GM12891 (cell line): ENCODE data around the gene ITGB6.
"Not testable (repeated sequence)": the region's sequence is repeated elsewhere in the genome, so short reads cannot be mapped to it uniquely, and the experiment has no call there.

Experiments used
- DNase-seq: peaks from one replicate; pipeline ENCODE4 v3.0.0; 2011; ENCODE audit warnings: low spot score; ENCODE audit not compliant: insufficient read length
- FAIRE-seq: peaks from 2 replicates; lab custom pipeline; 2011; peaks lifted over from hg19 to GRCh38; lab: Jason Lieb, UNC
- PAX5 ChIP-seq: IDR thresholded peaks from 2 replicates; pipeline ENCODE4 v1.6.1; 2011; ENCODE audit warnings: low read length, moderate library complexity, mild to moderate bottlenecking; ENCODE audit not compliant: insufficient read depth, severe bottlenecking
- POLR2A ChIP-seq: IDR thresholded peaks from 2 replicates; pipeline ENCODE4 v1.6.1; 2011; ENCODE audit warnings: low read depth, low read length, control low read depth
- POLR2AphosphoS5 ChIP-seq: IDR thresholded peaks from 2 replicates; pipeline ENCODE4 v1.6.1; 2011; ENCODE audit warnings: low read depth, low read length, control low read depth
- POU2F2 ChIP-seq: IDR thresholded peaks from 2 replicates; pipeline ENCODE4 v1.6.1; 2011; ENCODE audit warnings: low read depth, mild to moderate bottlenecking, control low read depth, low read length, moderate library complexity
- SPI1 ChIP-seq: IDR thresholded peaks from 2 replicates; pipeline ENCODE4 v1.6.1; 2011; ENCODE audit warnings: low read depth, low read length, control low read depth
- TAF1 ChIP-seq: IDR thresholded peaks from 2 replicates; pipeline ENCODE4 v1.6.1; 2011; ENCODE audit warnings: low read depth, low read length, control low read depth

ITGB6 gene

DNA sequence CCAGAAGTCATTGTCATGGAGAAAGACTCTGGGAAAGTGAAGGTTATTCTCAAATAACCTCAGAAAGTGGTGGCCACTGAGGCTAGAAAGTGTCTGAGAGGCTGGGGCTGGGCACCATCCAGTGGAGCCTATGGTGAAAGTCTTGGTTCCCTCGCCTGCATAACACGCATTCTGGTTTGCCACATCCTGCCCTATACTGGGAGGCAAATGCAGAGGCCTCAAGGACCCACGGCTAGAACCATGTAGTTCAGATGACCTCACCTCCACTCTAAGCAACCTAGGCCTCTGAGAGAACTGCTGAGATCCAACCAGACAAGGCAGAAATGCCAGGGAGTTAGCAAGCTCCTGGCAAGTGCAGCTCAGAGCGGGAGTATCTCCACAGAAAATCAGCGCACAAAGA is 5.1 kb downstream of the ITGB6 start:
- FAIRE-seq (no peak), DNase-seq (no peak)
- no peak for TF ChIP-seq PAX5
- TF ChIP-seq POU2F2, result no peak
- TF ChIP-seq TAF1, result no peak
- TF ChIP-seq POLR2AphosphoS5, result no peak
- TF ChIP-seq POLR2A, result no peak
- TF ChIP-seq SPI1, result no peak

DNA sequence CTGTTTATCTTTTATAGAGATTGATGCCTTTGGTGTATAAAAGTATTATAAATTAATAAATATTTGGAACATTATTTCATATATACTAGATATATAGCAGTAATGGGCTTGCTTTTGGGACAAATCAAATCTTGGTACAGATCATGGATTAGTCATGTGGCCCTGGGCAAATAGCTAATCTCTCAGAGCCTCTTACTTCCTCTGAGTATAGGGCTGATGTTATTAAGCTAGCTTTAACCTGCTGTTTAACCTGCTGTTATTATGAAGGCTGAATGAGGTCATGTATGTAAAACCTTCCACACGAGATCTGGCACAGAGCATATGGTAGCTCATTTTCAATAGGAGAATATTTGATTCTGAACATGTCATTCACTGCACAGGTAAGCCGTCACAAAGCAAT is 5.7 kb downstream of the ITGB6 start:
- no peak for FAIRE-seq
- TF ChIP-seq POLR2A (no peak), SPI1 (no peak), PAX5 (no peak), POLR2AphosphoS5 (no peak), TAF1 (no peak), POU2F2 (no peak)
- no peak for DNase-seq

DNA sequence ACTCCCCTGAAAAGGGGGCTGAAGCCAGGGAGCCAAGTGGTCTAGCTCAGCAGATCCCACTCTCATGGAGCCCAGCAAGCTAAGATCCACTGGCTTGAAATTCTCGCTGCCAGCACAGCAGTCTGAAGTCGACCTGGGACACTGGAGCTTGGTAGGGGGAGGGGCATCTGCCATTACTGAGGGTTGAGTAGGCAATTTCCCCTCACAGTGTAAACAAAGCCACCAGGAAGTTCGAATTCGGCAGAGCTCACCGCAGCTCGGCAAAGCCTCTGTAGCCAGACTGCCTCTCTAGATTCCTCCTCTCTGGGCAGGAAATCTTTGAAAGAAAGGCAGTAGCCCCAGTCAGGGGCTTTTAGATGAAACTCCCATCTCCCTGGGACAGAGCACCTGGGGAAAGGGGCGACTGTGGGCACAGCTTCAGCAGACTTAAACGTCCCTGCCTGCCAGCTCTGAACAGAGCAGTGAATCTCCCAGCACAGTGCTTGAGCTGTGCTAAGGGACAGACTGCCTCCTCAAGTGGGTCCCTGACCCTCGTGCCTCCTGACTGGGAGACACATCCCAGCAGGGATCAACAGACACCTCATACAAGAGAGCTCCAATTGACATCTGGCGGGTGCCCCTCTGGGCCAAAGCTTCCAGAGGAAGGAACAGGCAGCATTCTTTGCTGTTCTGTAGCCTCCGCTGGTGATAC is 18.8 kb downstream of the ITGB6 start:
- FAIRE-seq, DNase-seq: not testable (repeated sequence)

DNA sequence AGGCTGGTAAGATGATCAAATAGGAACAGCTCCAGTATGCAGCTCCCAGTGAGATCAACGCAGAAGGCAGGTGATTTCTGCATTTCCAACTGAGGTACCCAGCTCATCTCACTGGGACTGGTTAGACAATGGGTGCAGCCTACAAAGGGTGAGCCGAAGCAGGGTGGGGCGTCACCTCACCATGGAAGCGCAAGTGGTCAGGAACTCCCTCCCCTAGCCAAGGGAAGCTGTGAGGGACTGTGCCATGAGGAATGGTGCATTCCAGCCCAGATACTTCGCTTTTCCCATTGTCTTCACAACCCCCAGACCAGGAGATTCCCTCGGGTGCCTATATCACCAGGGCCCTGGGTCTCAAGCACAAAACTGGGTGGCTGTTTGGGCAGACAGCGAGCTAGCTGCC is 19.4 kb downstream of the ITGB6 start:
- DNase-seq, FAIRE-seq: not testable (repeated sequence)

DNA sequence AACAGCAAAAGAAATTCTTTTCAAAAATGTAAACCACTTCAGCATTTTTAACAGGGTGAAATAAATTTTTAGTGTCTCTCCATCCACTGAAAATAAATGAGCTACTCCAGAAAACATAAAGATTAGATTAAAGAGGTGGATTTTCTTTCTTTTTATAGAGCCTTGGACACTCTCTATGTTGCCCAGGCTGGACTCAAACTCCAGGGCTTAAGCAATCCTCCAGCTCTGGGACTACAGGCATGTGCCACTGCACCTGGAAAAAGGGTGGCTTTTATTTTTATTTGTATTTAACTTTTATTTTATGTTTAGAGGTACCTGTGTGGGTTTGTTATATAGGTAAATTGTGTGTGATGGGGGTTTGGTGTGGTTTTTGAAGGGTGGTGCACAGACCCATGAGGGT is 19.9 kb downstream of the ITGB6 start:
- TF ChIP-seq POLR2A, result no peak
- no peak for TF ChIP-seq SPI1
- no peak for TF ChIP-seq PAX5
- TF ChIP-seq TAF1, result no peak
- no peak for TF ChIP-seq POLR2AphosphoS5
- no peak for TF ChIP-seq POU2F2
- DNase-seq, result no peak
- no peak for FAIRE-seq

DNA sequence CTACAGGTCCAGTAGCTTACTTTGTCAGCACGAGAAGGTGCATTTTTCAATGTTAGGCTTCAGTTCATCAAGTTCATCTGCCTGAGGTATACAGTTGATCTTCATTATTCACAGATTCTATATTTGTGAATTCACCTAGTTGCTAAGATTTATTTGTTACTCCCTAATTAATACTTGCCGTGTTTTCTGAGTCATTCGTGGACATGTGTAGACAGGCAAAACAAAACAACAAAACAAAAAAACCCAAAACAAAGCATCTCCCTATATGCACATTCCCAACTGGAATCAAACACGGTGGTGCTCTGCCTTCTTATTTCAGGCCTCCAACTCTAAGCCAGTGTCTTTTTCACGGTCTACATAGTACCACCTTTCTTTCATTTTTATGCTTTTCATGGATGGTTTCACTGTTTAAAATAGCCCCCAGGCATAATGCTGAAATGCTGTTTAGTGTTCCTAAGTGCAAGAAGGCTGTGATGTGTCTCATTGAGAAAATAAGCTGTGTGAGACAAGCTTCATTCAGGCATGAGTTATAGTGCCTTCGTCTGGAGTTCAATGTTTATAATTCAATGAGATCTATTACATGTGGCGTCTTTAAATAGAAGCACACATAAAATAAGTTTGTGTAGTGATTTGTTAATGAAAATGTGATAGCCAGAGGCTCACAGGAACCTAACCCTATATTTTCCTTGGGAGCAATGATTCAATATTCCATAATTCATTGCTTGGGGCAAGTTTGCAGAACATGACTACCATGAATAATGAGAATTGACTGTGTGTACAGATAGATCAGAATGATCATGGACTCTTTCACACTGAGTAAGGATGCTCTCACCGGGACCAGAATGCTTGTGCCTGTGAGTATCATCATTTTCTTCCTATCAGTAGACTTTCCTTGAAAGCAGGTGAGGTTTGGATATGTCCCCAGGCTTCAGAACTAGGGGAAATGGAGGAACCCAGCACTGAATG is 24.6 kb downstream of the ITGB6 start:
- DNase-seq (no peak), FAIRE-seq (no peak)
- no peak for TF ChIP-seq POLR2A
- no peak for TF ChIP-seq POLR2AphosphoS5
- TF ChIP-seq SPI1, result no peak
- no peak for TF ChIP-seq TAF1
- no peak for TF ChIP-seq POU2F2
- TF ChIP-seq PAX5, result no peak

DNA sequence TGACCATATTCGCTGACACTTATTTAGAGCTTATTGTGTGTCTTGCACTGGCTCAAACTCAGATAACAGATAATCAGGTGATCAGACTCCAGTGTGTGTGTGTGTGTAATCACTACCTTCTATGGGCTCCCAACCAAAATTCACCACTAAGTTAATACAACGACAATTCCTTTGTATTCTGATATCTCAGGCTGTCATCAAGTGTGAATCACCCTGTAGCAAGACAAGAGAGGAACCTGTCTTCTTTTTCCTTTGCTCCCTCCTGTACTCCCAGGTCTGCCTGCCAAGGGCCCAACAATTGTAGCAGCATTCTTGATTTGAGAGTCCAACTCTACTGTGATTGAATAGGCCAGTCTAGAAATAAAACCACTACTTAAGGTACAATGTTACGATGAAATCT is 25.8 kb downstream of the ITGB6 start:
- TF ChIP-seq SPI1 (no peak), PAX5 (no peak), TAF1 (no peak), POLR2A (no peak), POLR2AphosphoS5 (no peak), POU2F2 (no peak)
- no peak for DNase-seq

DNA sequence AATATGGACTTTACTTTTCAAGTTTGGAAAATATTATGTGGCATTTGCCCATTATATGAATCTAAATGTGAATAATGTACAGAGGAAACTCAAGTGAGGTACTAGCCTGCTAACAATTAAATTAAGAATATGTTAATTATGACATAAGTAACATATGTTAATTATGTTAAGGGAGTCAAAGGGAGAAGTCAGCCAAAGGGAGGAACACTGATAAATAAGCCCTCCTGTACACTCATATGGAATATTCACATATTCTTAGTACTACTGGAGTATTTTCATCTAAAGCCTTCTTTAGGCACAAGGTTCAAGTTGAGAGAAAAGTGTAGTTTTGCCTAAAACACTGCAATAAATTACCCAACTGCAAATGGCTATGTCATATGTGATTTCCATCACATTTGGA is 30.1 kb downstream of the ITGB6 start:
- FAIRE-seq, result no peak

More for the DNA sequence above, 25.8 kb downstream of the ITGB6 start:
- FAIRE-seq, result no peak

DNA sequence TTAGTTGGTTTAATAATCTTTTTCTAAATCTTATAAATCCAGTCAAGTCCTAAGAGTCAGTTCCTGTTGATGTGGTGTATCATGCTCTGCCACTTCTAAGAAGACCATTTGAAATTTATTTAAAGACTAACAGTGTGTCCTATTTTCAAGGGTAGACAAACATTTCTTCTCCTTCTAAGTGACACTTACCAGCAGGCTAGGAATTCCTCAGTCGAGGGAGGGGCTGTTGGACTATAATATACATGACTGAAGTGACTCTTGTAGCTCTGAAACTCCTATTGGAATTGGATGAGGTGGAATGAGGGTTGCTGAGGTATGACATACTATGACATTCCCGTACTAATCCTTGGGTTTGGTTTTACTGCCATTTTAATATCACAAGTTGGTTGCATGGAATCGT is 30.6 kb downstream of the ITGB6 start:
- TF ChIP-seq PAX5 (no peak), POLR2A (no peak), SPI1 (no peak), TAF1 (no peak), POU2F2 (no peak), POLR2AphosphoS5 (no peak)
- FAIRE-seq (no peak), DNase-seq (no peak)

More for the DNA sequence above, 30.1 kb downstream of the ITGB6 start:
- no peak for DNase-seq
- TF ChIP-seq POU2F2 (no peak), PAX5 (no peak), SPI1 (no peak), POLR2A (no peak), TAF1 (no peak), POLR2AphosphoS5 (no peak)

DNA sequence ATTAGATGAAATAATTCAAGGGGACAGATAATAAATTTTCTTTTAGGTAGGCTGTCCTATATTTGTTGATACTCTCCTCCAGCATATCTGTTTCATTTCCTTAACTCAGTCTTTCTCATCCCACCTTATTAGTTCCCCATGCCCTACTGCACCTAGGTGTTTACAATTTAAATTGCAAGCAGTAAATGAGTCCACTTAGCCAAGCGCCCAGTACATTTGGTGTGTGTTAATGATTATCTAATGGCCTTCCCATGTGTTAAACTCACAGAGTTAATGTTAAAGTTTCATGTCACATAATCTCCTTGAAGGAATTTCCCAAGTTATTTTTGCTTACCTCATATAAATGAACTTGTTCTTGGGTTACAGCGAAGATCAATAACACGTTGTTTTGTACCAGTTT is 31.2 kb downstream of the ITGB6 start:
- TF ChIP-seq POLR2A, result no peak
- no peak for TF ChIP-seq POU2F2
- TF ChIP-seq POLR2AphosphoS5, result no peak
- no peak for TF ChIP-seq TAF1
- no peak for TF ChIP-seq PAX5
- no peak for TF ChIP-seq SPI1
- FAIRE-seq, result no peak
- DNase-seq, result no peak
